ENCODE data around the gene ADAMTS3.
"Not testable (repeated sequence)": the region's sequence is repeated elsewhere in the genome, so short reads cannot be mapped to it uniquely, and the experiment has no call there.

The ADAMTS3 gene

DNA sequence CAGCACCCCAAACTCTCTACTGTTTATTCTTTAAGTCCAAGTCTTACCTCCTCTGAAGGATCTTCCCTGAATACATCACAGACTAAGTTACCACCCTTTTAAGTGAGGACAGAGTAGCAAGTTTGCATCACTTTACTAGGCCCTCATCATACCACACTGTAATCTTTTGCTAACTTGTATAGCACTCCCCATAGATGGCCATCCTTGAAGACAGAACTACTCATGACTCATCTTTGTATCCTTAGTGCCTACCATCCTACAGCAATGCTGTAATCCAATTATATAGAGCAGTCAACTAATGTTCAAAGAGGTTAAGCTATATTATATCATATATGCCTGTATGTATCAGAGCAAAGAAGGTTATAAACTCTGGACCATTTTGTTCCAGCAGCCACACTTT, 101.4 kb downstream of the ADAMTS3 start:
- DNase-seq = no peak

DNA sequence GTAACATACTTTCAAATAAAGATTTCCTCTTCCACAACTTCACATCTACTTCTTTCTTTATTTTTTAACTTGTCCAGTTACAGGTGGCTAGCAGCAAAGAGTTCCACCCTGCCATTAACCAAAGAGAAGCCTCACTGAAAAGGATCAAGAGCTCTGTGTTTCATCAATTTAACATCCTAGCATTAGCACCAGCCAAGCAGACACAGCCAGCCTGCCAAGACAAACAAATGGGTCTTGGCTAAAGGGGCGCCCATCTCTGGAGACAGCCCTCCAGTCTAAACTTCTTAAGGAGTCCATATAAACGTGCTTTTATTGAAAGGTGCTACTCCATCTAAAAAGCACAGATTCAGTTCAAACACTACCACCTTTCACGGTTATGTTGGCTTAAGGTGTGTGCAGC, 105.3 kb downstream of the ADAMTS3 start:
- no peak for DNase-seq

DNA sequence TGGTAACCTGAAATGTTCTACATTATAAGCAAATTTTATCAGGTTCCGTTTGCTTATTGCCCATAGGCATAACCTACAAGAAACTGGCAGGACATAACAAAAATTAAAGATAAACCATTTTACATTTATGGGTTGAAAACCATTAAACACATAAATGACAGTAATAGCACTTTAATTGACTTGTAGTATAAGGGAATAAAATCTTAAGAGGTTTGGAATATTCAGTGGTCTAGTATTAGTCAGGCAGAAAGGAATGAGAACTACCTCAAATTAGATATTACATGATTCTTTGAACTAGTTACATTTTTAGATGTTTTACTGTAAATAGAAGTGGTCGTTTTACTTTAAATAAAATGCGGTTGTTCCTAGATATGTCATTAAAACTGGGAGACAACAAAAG, 111.9 kb downstream of the ADAMTS3 start:
- no peak for DNase-seq

DNA sequence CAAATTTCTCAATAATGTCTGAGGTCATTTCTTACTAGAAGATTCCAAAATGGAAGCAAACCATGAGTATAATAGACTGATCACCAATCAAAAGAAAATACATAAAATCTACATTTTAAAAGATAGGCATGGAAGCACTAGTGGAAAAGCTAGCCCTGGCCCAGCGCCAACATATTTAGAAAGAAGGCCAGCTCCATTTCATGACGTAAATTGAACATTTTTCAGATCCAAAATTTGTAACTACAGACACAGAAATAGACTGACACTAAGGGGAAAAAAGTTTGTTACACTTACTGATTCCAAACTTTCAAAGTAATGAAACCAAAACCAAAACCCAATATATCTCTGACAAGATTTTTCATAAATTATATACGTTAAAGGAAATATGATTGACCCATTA, 117.7 kb downstream of the ADAMTS3 start:
- DNase-seq = no peak

DNA sequence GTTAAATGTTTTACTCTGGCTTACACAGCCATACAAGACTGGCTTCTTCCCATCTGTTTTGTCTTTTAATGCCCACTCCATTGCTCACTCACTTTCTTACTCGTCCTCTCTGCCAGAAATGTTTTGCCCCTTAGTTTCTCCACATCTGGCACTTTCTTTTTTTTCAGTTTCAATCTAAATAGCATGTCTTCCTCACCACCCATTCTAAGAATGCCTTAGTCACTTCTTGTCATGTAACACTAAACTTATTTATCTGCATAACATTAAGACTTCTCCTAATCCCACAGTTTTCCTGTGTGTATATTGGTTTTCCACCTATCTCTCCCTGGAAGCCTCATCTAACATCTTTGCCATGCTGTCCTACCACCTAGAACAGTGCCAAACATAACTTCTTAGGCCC, 119.3 kb downstream of the ADAMTS3 start:
- no peak for DNase-seq

DNA sequence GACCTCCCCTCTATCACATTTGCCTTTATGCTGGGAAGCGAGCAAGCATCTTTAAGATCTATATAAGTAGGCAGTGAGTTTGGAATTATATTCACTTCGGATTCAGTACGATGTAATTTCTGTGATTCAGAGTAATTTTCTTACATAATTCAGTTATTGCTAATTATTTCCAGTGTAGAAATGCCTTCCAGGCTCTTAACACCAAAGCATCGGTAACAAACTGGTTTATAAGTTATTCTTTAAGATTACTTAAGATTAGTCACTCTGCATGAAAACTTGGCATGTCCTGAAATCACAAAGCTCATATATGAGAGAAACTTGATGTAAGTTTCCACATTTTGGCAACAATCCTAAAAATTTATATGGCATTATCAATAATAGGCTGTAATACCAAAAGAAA, 120.8 kb downstream of the ADAMTS3 start:
- DNase-seq = no peak

DNA sequence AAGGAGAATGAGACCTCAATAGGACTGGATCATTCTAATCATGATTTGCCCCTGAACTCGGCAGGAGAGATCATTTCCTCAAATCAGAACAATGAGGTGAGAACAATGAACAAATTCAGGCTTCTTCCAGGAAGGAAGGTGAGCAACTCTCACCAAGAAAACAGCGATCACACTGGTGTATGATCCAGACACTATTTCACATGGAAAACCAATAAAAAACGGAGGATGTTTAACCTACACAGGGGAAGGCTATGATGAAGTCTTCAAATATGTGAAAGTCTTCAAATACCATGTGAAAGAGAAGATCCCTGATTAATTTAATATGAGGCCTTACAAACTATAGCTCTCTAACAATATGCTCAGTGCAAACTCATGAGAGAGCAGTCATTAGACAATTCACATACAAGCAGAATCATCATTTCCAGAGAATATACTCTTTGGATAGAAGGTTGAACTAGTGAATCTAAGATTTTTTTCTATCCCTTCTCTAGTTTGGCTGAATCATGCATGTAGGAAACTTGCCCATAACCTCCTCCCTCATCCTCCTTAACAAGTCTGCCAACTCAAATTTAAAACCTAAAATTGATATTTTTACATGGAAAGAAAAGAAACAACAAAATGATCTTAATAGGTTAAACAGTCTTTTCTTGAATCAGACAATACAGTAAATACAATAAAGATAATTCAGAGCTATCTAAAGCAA, 122.5 kb downstream of the ADAMTS3 start:
- no peak for DNase-seq

DNA sequence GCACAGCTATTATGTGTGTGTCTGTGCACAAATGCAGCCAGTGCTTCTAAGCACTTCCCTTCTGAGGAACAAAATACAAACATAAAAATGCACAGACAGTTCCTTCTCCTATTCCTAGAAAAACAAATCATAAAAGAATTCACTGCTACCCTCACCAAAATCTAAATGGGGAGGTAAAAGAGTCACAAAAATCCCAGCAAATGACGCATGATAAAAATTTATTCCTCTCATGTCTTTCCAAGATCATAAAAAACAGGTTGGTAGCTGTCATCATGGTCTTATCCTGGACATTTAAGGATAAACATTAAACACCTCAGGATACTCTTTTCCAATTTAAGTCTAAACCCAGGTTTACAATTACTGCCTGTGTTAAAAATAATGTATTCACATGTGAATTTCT, 124.9 kb downstream of the ADAMTS3 start:
- DNase-seq = no peak

DNA sequence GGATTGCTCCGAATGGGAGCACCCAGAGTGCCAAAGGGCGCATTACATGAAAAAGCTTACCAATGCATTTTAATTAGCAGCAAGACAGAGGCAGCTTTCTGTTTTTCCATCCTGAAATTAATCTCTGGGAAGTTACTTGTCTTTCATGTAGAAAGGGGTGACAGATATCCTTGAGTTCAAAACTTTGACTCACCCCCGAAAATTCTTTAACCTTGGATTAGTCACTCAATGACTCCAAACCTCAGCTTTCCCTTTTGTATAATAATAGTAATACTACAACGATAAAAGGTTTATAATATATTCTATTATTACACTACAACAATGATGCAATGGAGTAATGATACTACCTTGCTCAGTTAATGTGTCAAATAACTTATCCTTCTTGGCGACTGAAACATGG, 126.3 kb downstream of the ADAMTS3 start:
- no peak for DNase-seq

DNA sequence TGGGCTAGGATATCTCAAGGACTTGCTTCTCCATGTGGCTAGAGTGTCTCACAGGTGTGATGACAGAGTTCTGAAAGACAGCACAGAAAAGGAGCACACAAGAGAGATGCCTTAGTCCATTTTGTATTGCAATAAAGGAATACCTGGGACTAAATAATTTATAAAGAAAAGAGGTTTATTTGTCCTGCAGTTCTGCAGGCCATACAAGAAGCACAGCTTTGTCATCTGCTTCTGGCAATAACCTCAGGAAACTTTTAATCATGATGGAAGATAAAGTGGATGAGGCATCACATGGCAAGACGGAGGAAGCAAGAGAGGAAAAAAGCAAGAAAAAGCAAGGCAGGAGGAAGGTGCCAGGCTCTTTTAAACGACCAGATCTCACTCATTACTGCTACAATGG, 126.9 kb downstream of the ADAMTS3 start:
- no peak for DNase-seq

DNA sequence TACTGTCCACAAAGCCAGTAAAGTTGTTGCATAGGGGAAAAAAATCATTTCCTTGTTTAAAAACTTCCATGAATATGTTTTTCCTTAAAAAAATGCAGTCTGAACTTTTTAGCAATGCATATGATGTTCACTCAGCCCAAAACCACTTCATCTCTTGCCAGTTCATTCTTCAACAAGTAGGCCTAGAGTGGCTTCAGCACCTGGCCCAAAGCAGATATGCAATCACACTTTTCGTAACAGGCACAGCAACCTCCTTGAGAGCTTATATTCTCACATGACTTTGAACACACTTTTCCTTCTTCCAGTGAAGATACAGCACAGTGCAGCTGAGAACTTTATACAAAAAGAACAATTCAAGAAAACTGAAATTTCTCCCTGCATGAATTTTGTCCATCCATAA, 128.6 kb downstream of the ADAMTS3 start:
- DNase-seq = no peak

DNA sequence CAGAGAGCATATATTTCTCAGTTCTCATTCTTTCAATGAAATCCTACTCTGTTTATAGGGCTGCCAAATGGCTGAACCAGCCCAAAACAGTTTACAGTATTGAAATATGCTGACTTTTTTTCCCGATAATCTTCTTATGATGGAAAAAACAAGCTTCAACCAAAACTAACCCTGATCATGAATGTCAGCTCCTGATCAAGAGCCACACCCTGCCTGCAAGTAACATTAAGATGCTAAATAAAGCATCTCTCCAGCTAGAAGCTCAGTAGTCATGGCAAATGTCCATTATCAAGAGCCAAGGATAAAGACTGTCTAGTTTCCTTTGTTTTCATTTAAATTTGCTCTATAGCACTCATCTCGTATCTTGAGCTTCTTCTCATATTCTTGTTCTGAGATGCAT, 136.0 kb downstream of the ADAMTS3 start:
- no peak for DNase-seq

DNA sequence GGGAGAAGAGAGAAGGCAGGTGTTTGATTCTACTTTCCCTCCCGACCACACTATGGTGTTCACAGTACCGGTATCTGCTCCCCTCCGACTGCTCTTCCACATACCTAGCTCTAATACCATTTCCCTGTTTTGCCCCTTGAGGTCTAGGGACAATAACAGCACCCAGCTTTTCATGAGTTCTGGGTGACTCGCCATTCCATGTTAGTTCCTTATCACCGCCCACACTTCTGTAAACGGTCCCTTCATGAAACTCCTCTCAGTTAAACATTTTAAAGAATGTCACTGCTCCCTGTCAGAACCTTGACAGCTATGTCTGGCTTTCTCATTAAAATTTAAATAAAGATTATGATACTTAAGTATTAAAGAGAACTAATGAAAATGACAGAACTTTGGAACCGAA, 136.7 kb downstream of the ADAMTS3 start:
- DNase-seq = no peak

DNA sequence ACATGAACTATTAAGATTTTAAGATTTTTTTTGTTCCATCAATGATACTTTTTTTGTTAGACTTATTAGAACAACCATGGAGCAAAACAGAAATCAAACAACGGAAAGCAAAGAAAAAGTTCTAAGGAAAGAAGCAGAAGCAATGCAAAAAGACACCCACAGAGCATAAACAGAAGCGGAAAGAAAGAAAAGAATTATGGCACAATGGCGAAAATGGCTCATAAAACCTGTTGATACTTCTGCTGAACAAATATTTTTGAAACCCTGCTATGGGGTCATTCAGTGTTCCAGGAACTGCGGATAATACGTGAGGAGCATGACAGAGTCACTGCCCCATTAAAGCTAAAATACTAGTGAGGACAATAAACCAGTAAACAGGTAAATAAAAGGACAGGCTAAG, 138.0 kb downstream of the ADAMTS3 start:
- no peak for DNase-seq

DNA sequence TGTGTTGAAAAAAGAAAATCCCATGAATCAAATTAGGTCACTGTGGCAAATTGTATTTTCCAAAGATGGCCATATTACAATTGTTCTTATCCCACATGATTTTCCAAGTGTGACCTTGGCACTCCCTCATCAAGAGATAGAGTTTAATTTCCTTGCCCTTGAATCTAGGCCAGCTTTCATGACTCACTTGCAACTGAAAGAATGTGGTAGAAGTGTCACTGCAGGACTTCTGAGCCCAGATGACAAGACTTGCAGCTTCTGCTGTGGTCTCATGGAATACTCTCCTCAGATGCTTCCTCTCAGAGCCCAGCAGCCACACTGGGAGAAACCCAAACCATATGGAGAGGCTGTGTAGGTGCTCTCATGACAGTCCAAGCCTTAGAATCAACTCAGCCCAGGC, 139.0 kb downstream of the ADAMTS3 start:
- DNase-seq = no peak

DNA sequence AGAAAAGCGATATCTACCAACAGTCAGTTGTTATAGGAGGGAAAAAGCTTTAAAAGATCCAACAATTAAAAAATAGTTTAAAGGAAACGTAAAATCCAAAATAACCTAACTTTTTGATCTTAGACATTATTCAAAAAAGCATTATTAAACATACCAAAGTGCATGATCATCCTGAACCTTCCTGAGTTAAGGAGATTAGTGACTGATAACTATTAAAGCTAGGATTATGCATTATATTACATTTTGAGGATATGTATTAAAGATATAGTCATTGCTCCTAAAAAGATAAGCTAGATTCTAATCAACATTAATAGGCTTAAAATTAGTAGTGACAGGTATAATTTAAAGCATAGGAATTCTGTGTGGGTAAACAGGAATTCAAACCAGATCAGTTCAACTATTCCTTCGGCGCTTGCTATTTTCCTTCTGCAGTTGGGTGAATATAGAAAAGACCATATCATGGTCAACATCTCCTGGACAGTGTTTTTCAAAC, 139.6 kb downstream of the ADAMTS3 start:
- no peak for DNase-seq

DNA sequence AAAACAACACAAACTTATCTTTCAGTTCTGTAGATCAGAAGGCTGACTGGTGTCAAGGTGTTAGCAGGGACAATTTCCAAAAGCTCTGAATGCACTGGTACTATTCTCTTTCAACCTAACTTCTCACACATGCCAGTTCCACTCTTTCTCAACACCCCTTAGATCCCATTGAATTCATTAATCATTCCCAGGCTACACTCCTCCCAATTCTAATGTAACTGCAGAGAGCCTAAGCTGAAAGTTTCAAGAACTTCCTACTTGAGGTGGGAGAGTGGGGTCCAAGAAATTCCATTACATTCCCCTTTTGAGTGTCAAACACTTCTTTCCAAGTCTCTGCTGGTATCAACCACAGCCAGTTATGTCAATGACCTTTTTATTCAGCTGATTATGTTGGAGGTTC, 142.0 kb downstream of the ADAMTS3 start:
- DNase-seq = no peak

DNA sequence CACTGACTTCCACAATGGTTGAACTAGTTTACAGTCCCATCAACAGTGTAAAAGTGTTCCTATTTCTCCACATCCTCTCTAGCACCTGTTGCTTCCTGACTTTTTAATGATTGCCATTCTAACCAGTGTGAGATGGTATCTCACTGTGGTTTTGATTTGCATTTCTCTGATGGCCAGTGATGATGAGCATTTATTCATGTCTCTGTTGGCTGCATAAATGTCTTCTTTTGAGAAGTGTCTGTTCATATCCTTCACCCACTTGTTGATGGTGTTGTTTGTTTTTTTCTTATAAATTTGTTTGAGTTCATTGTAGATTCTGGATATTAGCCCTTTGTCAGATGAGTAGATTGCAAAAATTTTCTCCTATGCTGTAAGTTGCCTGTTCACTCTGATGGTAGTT, 143.1 kb downstream of the ADAMTS3 start:
- DNase-seq = not testable (repeated sequence)

DNA sequence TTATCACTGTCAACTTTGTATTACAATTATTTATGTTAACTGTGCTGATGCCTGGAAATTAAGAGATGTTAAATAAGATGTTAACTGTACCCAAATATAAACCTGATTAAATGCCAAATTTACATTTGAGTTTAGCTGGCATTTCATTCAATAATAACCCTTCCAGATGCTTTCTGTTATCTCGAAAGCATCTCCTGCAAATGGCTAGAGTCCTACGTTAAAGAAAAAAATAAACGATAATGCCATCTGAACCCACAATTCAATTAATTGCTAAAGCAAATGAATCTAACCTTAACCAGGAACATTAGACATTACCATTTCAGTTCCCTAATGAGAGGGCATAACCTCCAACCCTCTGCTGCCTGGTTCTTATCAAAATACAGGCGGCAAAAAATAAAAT, 145.0 kb downstream of the ADAMTS3 start:
- no peak for DNase-seq

DNA sequence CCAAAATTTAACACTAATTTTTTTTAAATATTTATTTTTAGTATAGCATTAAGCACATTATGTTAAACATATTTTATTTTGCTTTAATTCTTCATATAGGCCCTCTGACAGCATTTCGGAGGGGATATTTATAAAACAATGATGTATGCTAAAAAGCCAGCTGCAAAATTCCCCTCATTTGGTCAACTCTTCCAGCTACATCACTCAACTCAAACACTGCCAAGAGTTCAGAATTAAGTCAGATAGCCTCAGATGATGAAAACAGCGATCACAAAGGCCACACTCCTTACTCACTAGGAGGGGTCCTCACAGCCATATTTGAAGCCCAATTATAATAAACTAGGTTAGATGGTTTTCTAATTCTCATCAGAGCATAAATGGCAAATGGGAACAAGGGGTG, 146.6 kb downstream of the ADAMTS3 start:
- no peak for DNase-seq

DNA sequence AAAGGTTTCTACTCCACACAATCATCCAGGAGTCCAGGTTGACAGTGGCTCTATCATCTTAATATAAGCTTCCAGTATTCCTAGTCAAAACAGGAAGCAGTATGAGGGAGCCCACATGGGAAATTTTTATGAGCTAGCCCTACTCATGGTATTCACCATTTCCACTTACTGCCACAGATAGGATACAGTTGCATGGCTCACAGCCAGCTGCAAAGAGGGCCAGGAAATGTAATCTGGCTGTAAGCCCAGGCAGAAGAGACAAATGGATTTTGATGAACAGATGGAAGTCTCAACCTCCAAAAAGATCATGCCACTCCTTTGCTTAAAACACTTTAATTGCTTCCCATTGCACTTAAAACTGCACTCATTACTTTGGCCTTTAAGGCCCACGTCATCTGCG, 150.6 kb downstream of the ADAMTS3 start:
- DNase-seq = no peak

DNA sequence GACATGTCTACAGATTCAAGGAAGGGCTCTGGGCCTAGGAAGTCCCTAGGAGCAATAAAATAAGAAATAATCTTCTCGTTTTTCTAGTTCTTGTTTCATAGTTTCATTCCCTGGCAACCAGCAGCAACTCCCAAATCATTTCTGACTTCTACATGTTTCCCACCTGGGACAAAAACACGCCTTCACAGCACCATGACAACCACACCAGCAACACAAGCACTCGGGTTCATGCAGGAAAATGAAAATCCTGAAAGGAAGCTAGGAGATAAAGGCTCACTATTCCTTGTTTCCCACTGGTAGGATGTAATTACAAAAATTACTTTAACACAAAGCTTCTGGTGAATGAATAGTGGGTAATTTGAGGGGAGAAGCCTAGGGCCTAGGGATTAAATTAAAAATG, 158.9 kb downstream of the ADAMTS3 start:
- DNase-seq = no peak

DNA sequence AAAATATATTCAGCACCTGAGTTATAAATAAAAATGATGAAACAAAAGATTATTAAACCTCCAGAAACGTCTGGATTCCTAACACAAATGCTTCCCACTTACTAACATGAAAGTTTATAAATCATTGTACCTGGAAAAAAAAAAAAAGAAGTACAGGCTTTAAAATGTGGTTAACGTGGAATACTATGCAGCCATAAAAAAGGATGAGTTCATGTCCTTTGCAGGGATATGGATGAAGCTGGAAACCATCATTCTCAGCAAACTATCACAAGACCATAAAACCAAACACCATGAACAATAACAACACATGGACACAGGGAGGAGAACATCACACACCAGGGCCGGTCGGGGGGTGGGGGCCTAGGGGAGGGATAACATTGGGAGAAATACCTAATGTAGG, 160.5 kb downstream of the ADAMTS3 start:
- DNase-seq = no peak

DNA sequence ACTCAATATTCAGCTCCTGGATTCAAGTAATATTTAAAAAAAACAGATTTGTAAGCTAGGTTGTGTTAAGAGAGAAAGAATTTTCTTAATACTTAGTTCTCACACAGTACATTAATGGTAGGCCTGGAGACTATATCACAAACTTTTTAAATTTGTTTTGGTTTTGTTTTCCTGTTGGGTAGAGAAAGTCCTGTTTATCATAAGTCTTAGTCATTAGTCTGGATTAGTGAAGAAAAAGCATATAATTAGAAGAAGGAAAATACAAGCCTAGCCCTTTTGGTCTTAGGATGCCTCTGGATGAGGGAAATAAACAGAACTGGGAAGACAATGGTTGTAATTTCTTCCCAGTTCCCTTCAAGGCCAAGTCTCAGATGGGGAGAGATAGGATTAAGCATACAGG, 163.6 kb downstream of the ADAMTS3 start:
- no peak for DNase-seq

DNA sequence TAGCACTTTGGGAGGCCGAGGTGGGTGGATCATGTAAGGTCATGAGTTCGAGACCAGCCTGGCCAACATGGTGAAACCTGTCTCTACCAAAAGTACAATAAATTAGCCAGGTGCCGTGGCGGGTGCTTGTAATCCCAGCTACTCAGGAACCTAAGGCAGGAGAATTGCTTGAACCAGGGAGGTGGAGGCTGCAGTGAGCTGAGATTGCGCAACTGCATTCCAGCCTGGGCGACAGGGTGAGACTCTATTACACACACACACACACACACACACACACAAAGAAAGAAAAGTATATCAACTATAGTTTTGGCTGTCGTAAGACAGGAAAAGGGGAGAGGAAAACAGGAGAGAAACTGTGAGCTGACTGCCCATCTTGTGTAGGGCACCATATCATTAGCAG, 171.7 kb downstream of the ADAMTS3 start:
- DNase-seq = no peak

All from CD4-positive, alpha-beta T cell treated with Interferon alpha-2 for 1 hour (primary cell).